ENCODE measurements around the gene DAPK2.

DNA sequence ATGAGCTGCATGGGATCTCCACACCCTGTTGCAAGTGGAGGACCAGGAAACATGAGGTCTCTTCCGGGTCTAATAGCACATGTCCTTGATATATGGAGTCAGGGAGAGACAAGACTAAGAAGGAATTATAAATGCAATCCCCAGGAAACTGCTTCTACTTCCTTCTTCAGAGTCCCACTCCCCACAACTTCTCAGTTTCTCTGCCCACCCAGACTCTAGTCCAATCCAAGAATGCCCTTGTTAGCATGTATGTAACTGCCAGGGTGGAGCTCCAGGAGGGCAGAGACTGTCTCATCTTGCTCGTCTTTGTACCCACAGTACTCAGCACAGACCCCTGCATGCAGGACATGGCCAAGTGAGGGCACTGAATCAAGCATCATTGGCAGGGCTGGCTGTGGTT lies 8.3 kb downstream of the DAPK2 start:
- TF ChIP-seq CTCF (IDR thresholded peaks at IDR 0.05; ENCODE audit: low read length) (no peak), EZH2 (optimal IDR thresholded peaks at IDR 0.05; ENCODE audit: low read depth, low read length) (no peak)
